SU-DHL-6 (cell line): ENCODE measurements around the gene ADAM10.

Experiments used
- H2AFZ ChIP-seq: fragments of 200-600 bp; sonication (generic); 2 replicates; pipeline ENCODE4 v1.6.1; 2014; ENCODE audit warnings: low read depth, mild to moderate bottlenecking, moderate library complexity, mixed read lengths, antibody characterized with exemption, low read length; ENCODE audit not compliant: severe bottlenecking
- H3F3A ChIP-seq: fragments of 200-600 bp; shearing (Covaris generic); 2 replicates; pipeline ENCODE4 v1.6.0; 2016; ENCODE audit warnings: antibody characterized with exemption, mild to moderate bottlenecking; ENCODE audit not compliant: insufficient read depth
- H3K27ac ChIP-seq: fragments of 200-600 bp; sonication (generic); 2 replicates; pipeline ENCODE4 v1.5.1; 2016; ENCODE audit warnings: low read depth, mild to moderate bottlenecking, low read length, moderate library complexity, mixed read lengths
- H3K27me3 ChIP-seq: fragments of 200-600 bp; sonication (generic), shearing (Covaris generic); 2 replicates; pipeline ENCODE4 v1.6.0; 2014; ENCODE audit warnings: mild to moderate bottlenecking, low read length
- H3K36me3 ChIP-seq: fragments of 200-600 bp; sonication (generic); 2 replicates; pipeline ENCODE4 v1.6.1; 2014; ENCODE audit warnings: mild to moderate bottlenecking, low read length, mixed read lengths
- H3K4me2 ChIP-seq: fragments of 300-600, 200-600 bp; shearing (Covaris generic), sonication (generic); 2 replicates; pipeline ENCODE4 v1.6.0; 2014; ENCODE audit warnings: low read length, low read depth, mild to moderate bottlenecking; ENCODE audit not compliant: poor library complexity, severe bottlenecking
- H3K4me3 ChIP-seq: fragments of 200-600 bp; sonication (generic); 2 replicates; pipeline ENCODE4 v1.5.1; 2014; ENCODE audit warnings: antibody characterized with exemption, low read length, mild to moderate bottlenecking, mixed read lengths; ENCODE audit not compliant: insufficient read depth, poor library complexity, severe bottlenecking
- H3K79me2 ChIP-seq: fragments of 200-600 bp; sonication (generic); 2 replicates; pipeline ENCODE4 v1.6.1; 2014; ENCODE audit warnings: mild to moderate bottlenecking, low read length, moderate library complexity; ENCODE audit not compliant: insufficient read depth
- H3K9ac ChIP-seq: fragments of 200-600 bp; sonication (generic); 2 replicates; pipeline ENCODE4 v1.7.0; 2014; ENCODE audit warnings: mild to moderate bottlenecking, low read length
- H3K9me2 ChIP-seq: fragments of 200-600 bp; sonication (generic); replicated peaks from 2 replicates; pipeline ENCODE4 v1.6.1; 2014; ENCODE audit warnings: low read length; ENCODE audit not compliant: insufficient read depth
- H3K9me3 ChIP-seq: fragments of 200-600 bp; sonication (generic); 2 replicates; pipeline ENCODE4 v1.6.1; 2014; ENCODE audit warnings: low read length, mixed read lengths; ENCODE audit not compliant: insufficient read depth
- H4K20me1 ChIP-seq: fragments of 200-600 bp; sonication (generic); 2 replicates; pipeline ENCODE4 v1.6.1; 2014; ENCODE audit warnings: low read depth, mild to moderate bottlenecking, antibody characterized with exemption, low read length, moderate library complexity, mixed read lengths
- CTCF ChIP-seq: fragments of 200-600 bp; sonication (generic); IDR thresholded peaks from one replicate; pipeline ENCODE4 v1.5.1; 2017; ENCODE audit warnings: antibody characterized with exemption, mild to moderate bottlenecking, low read length, moderate library complexity; ENCODE audit not compliant: insufficient read depth, poor library complexity, severe bottlenecking
- EZH2phosphoT487 ChIP-seq: fragments of 200-600 bp; sonication (generic), shearing (Covaris generic); conservative IDR thresholded peaks from 2 replicates; pipeline ENCODE4 v1.6.1; 2018; ENCODE audit warnings: mild to moderate bottlenecking, antibody characterized with exemption, low read length, moderate library complexity, mixed read lengths

ADAM10 gene

GRCh38 chr15:58748040-58748851, 1.3 kb downstream of the ADAM10 start:
- Histone ChIP-seq H3K4me2 (peak overlapping the region; percentile 88), H3F3A (no peaks in the 10 kb centered on the region), H3K9ac (peak overlapping the region; percentile 80), H3K79me2 (peaks cover 53% of the 10 kb centered on the region), H4K20me1 (peaks cover 35% of the 10 kb centered on the region), H2AFZ (no peak overlapping the region), H3K27ac (peak overlapping the region; percentile 63), H3K27me3 (no peaks in the 10 kb centered on the region), H3K4me3 (peak overlapping the region; percentile 83), H3K9me2 (no peaks in the 10 kb centered on the region), H3K36me3 (peaks cover 7% of the 10 kb centered on the region; the same call in 1 of the 2 replicates), H3K9me3 (no peaks in the 10 kb centered on the region)
- TF ChIP-seq CTCF (no peak), EZH2phosphoT487 (no peak)

GRCh38 chr15:58746174-58746573, 3.3 kb downstream of the ADAM10 start:
- no peak overlapping the region for H3K4me2 ChIP-seq
- no peak overlapping the region for H2AFZ ChIP-seq
- TF ChIP-seq EZH2phosphoT487 (no peak), CTCF (no peak)
- no peaks in the 10 kb centered on the region for H3K9me3 ChIP-seq
- no peaks in the 10 kb centered on the region for H3F3A ChIP-seq
- peaks cover 7% of the 10 kb centered on the region; the same call in 1 of the 2 replicates for H3K36me3 ChIP-seq
- peaks cover 74% of the 10 kb centered on the region for H3K79me2 ChIP-seq
- no peaks in the 10 kb centered on the region for H3K9me2 ChIP-seq
- no peaks in the 10 kb centered on the region for H3K27me3 ChIP-seq
- H4K20me1 ChIP-seq, result peaks cover 46% of the 10 kb centered on the region
- H3K4me3 ChIP-seq, result no peak overlapping the region
- H3K9ac ChIP-seq, result no peak overlapping the region
- no peak overlapping the region for H3K27ac ChIP-seq

- Histone ChIP-seq H3K27ac (no peak overlapping the region), H3K79me2 (peaks cover 94% of the 10 kb centered on the region), H4K20me1 (peaks cover 62% of the 10 kb centered on the region), H3F3A (no peaks in the 10 kb centered on the region), H3K9me3 (no peaks in the 10 kb centered on the region), H3K36me3 (peaks cover 7% of the 10 kb centered on the region; the same call in 1 of the 2 replicates), H3K9ac (no peak overlapping the region), H2AFZ (no peak overlapping the region), H3K27me3 (no peaks in the 10 kb centered on the region), H3K4me3 (no peak overlapping the region), H3K9me2 (no peaks in the 10 kb centered on the region), H3K4me2 (no peak overlapping the region)
- TF ChIP-seq EZH2phosphoT487, result no peak
- no peak for TF ChIP-seq CTCF
Measured at GRCh38 chr15:58742819-58743502, 6.5 kb downstream of the ADAM10 start.
